BE2C (cell line): Measurements from ENCODE around the gene TTC16.

ENCODE experiments used
- DNase-seq: peaks from one replicate; pipeline ENCODE4 v3.0.0-alpha.2; 2020
- H3K27me3 ChIP-seq: fragments of 250-450 bp; sonication (Bioruptor Pico); 2 replicates; pipeline ENCODE4 v1.5.1; 2020; ENCODE audit warnings: mild to moderate bottlenecking
- H3K36me3 ChIP-seq: fragments of 250-450 bp; sonication (Bioruptor Pico); 2 replicates; pipeline ENCODE4 v1.5.1; 2020; ENCODE audit warnings: mild to moderate bottlenecking
- H3K4me1 ChIP-seq: fragments of 250-450 bp; sonication (Bioruptor Pico); 2 replicates; pipeline ENCODE4 v1.5.1; 2020
- H3K4me3 ChIP-seq: 2 replicates; pipeline ENCODE4 v1.5.1; 2011; ENCODE audit warnings: low read depth, low read length
- H3K9me3 ChIP-seq: fragments of 250-450 bp; sonication (Bioruptor Pico); 2 replicates; pipeline ENCODE4 v1.5.1; 2020
- TF ChIP-seq, protein P1 (sequence below): IDR thresholded peaks from 2 replicates; pipeline ENCODE4 v1.5.1; 2012; ENCODE audit warnings: mild to moderate bottlenecking, low read depth, low read length

TTC16 gene

DNA sequence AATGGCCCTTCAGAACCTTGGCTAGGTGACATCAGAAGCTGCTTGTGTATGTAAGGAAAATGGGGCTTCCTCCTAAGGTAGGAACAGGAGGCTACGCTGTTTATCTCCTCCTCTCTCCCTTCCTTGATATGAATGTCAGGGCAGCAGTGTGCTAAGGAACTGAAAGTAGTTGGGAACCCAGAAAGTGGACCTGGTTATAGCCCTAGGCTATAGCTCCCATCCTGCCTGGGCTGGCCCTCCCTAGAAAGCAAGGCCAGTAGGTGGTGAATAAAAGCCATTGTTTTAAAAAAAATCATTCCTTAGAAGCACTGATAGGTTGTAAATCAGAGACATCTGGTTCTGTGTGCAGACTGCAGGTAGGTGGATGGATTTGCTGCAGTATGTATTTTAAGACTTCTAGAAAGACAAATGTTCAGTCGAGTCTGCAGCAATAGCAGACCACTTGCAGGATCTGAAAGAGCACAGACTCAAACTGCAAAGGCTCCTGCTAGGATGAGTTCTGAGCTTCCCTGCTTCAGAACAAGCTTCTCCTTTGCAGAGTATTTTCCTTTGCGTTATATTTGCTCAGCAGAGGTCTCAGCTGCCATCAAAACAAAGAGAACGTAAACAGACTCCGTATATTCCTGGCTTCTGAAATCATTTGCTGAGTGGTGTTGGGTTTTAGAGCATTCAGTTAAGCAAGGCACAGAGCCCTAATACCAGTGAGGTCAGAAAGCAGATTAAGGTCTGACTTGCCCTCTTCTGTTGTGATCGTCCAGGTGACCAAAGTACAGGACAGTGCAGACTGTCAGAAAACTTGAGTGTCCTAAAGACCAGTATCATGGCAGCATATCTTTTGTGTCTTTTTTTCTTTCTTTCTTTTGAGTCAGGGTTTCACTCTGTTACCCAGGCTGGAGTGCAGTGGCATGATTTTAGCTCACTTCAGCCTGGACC lies 29.2 kb upstream of the TTC16 start:
- H3K36me3 ChIP-seq: peaks cover 52% of the 10 kb centered on the region
- no peaks in the 10 kb centered on the region for H3K4me1 ChIP-seq
- H3K9me3 ChIP-seq: no peaks in the 10 kb centered on the region
- TF ChIP-seq, protein P1, sequence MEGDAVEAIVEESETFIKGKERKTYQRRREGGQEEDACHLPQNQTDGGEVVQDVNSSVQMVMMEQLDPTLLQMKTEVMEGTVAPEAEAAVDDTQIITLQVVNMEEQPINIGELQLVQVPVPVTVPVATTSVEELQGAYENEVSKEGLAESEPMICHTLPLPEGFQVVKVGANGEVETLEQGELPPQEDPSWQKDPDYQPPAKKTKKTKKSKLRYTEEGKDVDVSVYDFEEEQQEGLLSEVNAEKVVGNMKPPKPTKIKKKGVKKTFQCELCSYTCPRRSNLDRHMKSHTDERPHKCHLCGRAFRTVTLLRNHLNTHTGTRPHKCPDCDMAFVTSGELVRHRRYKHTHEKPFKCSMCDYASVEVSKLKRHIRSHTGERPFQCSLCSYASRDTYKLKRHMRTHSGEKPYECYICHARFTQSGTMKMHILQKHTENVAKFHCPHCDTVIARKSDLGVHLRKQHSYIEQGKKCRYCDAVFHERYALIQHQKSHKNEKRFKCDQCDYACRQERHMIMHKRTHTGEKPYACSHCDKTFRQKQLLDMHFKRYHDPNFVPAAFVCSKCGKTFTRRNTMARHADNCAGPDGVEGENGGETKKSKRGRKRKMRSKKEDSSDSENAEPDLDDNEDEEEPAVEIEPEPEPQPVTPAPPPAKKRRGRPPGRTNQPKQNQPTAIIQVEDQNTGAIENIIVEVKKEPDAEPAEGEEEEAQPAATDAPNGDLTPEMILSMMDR: no peak
- H3K4me3 ChIP-seq: no peak overlapping the region
- no peaks in the 10 kb centered on the region for H3K27me3 ChIP-seq
- DNase-seq: no peak

DNA sequence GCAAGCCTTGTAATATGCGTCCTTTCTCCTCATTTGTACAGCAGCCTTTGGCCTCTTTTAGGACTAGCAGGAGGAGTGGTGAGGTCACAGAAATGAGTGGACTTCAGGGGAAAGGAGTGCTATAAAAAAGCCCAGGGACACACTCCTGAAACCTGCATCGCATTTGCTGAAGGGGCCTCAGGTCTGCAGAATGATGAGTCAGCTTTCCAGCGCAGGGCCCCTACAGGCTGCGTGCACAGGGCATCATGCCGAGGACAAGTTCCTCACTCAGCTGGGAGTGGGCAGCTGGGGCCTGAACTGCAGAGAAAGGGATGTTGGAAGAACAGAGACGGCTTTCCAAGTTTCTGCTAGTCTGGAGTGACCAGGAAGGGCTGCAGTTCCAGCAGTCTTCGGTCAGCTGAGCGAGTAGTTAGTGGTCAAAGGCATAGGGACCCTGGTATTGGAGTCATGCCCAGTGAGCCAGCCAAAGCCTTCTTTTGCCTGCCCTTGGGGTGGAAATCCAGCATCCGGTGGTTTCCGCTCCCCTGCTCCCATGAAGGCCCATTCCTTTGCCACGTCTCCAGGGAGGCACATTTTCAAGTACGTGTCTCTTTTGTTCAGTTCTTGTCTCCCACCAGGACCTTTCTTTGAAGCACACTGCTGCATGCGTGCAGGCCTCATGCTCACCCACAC lies 26.4 kb upstream of the TTC16 start:
- H3K9me3 ChIP-seq: no peaks in the 10 kb centered on the region
- no peaks in the 10 kb centered on the region for H3K27me3 ChIP-seq
- TF ChIP-seq, protein P1: no peak
- no peak for DNase-seq
- peaks cover 34% of the 10 kb centered on the region for H3K36me3 ChIP-seq
- no peaks in the 10 kb centered on the region for H3K4me1 ChIP-seq
- H3K4me3 ChIP-seq: no peak overlapping the region

DNA sequence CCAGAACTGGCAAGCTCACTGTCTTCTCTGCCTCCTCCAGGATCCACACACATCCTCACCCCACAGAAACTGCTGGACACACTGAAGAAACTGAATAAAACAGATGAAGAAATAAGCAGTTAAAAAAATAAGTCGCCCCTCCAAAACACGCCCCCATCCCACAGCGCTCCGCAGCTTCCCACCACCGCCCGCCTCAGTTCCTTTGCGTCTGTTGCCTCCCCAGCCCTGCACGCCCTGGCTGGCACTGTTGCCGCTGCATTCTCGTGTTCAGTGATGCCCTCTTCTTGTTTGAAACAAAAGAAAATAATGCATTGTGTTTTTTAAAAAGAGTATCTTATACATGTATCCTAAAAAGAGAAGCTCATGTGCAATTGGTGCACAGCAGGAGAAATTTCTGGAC lies 25.1 kb upstream of the TTC16 start:
- TF ChIP-seq, protein P1: no peak
- no peak overlapping the region for H3K4me3 ChIP-seq
- H3K36me3 ChIP-seq: peaks cover 33% of the 10 kb centered on the region
- no peak for DNase-seq
- H3K4me1 ChIP-seq: no peaks in the 10 kb centered on the region
- no peaks in the 10 kb centered on the region for H3K9me3 ChIP-seq
- no peaks in the 10 kb centered on the region for H3K27me3 ChIP-seq

DNA sequence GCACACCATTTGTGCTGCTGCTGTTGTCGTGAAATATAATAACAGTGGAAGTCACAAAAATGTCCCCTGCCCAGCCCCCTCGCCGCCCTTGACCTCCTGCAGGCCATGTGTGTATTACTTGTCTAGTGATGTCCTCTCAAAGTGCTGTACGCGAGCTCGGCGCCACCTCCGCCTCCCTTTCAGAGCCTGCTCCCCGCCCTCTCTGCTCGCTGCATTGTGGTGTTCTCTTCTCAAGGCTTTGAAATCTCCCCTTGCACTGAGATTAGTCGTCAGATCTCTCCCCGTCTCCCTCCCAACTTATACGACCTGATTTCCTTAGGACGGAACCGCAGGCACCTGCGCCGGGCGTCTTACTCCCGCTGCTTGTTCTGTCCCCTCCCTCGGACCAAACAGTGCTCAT lies 23.8 kb upstream of the TTC16 start:
- peaks cover 32% of the 10 kb centered on the region for H3K36me3 ChIP-seq
- no peak for DNase-seq
- H3K9me3 ChIP-seq: no peaks in the 10 kb centered on the region
- no peaks in the 10 kb centered on the region for H3K4me1 ChIP-seq
- H3K4me3 ChIP-seq: no peak overlapping the region
- TF ChIP-seq, protein P1: no peak
- no peaks in the 10 kb centered on the region for H3K27me3 ChIP-seq

DNA sequence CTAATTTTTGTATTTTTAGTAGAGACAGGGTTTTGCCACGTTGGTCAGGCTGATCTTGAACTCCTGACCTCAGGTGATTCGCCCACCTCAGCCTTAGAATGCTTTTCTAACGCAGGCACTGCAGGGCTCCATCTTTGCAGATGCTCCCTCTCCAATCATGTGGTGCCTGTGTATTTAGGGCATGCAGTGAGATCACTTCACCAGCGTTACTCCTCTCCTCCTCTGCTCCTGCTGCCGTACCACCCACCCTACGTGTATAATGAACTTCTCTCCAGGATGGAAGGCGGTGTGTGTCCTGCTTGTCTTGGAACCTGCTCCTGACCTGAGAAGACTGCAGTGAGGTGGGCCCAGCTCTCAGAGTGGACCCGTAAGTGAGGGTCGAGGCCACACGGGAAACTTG lies 22.7 kb upstream of the TTC16 start:
- no peak for DNase-seq
- Histone ChIP-seq H3K4me3 (no peak overlapping the region), H3K27me3 (no peaks in the 10 kb centered on the region), H3K9me3 (no peaks in the 10 kb centered on the region), H3K36me3 (peaks cover 27% of the 10 kb centered on the region), H3K4me1 (no peaks in the 10 kb centered on the region)
- TF ChIP-seq, protein P1: no peak

DNA sequence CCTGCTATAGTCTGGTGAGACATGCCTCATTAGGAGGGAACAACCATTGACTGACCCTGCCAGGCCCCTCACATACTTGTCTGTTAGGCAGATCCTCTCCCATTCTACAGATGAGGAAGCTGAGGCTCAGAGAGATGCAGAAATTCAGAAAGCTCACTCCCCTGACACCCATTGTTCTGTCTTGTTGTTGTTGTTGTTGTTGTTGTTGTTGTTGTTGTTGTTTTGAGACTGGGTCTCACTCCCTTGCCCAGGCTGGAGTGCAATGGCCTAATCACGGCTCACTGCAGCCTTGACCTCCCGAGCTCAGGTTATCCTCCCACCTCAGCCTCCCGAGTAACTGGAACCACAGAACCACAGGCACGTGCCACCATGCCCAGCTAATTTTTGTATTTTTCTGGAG lies 22.2 kb upstream of the TTC16 start:
- no peaks in the 10 kb centered on the region for H3K27me3 ChIP-seq
- no peaks in the 10 kb centered on the region for H3K9me3 ChIP-seq
- H3K4me3 ChIP-seq: no peak overlapping the region
- no peaks in the 10 kb centered on the region for H3K4me1 ChIP-seq
- TF ChIP-seq, protein P1: no peak
- peaks cover 21% of the 10 kb centered on the region for H3K36me3 ChIP-seq
- no peak for DNase-seq
